Measurements from ENCODE around the gene PLXNA4.

DNA sequence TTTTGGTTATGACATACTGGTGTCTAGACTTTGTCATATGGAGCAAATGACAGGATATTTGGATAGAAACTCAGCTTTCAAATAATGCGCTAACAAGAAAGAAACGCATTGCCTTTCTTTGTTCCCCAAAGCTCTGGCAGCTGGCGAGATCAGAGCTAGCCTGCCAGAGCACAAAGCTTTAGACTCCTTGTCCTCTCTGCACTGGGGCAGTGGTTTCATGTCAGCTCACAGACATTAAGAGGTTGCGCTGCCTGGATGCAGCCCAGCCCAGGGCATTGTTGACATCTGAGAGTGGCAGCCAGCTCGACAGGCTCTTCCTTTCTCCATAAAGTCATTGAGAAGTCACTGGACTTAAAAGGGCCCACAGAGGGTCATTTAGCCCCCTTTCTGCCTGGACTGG is 212.0 kb downstream of the PLXNA4 start:
- TF ChIP-seq, protein P1, sequence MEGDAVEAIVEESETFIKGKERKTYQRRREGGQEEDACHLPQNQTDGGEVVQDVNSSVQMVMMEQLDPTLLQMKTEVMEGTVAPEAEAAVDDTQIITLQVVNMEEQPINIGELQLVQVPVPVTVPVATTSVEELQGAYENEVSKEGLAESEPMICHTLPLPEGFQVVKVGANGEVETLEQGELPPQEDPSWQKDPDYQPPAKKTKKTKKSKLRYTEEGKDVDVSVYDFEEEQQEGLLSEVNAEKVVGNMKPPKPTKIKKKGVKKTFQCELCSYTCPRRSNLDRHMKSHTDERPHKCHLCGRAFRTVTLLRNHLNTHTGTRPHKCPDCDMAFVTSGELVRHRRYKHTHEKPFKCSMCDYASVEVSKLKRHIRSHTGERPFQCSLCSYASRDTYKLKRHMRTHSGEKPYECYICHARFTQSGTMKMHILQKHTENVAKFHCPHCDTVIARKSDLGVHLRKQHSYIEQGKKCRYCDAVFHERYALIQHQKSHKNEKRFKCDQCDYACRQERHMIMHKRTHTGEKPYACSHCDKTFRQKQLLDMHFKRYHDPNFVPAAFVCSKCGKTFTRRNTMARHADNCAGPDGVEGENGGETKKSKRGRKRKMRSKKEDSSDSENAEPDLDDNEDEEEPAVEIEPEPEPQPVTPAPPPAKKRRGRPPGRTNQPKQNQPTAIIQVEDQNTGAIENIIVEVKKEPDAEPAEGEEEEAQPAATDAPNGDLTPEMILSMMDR (IDR thresholded peaks at IDR 0.05) = no peak
- TF ChIP-seq POLR2A (IDR thresholded peaks at IDR 0.05) = no peak
